ENCODE results near the gene HGS. TPM values are rescaled to one million over a fixed set of nuclear protein-coding genes. Genes with fewer than 3 reads are reported as not detected.
A peak's percentile ranks its signal among the peaks of the same experiment; 100 is the strongest.

HGS gene
- total and polyA plus RNA-seq, 2 experiments from 2014 or later, result 106 to 166 TPM

DNA sequence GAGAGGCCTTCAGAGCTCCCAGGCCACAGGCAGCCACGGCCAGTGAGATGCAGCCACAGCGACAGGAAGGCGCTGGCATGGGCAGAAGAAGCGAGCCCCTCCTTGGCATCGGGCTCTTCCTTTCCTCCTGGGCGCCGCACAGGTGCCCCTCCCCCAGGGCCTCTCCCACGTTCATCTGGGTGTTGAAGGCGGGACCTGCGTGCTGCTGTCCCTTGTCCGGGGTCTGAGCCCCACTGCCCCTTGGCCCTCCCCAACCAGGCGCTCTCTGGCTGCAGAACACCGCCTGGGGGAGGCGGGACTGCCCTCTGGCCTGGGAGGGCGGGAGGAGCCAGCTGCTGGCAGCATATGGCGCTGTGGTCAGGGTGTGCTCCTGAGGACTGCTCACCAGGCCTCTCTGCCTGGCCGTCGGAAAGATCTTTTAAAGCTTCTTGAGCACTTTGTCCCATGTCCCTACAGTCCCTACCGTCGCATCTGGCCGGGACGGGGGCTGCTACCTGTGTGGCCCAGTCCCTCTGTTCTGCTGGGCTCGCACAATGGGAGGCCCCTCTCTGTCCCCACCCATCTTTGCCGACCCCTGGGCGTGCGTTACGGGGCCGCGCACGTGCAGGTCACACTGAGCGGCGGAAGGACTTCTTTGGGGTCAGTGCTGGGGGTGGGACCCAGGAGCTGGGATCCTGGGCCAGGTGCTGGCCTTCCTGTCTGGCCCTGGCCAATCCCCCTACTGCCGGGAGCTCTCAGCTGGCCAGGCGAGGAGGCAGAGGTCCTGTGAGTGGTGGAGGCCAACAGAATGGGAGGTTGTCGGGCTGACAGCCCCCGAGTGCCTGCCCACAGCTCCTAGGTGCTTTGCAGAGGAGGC is 30.0 kb downstream of the HGS start:
- H3K27me3 ChIP-seq (replicated peaks; ENCODE audit: insufficient read depth), result no peaks in the 10 kb centered on the region
- no peaks in the 10 kb centered on the region for H3K36me3 ChIP-seq (ENCODE audit: low read depth)
- no peak overlapping the region for H2AFZ ChIP-seq
- H3K9me3 ChIP-seq (ENCODE audit: low read depth), result no peaks in the 10 kb centered on the region
- no peak overlapping the region for H3K27ac ChIP-seq
- peak overlapping the region; percentile 63; the same call in 1 of the 2 replicates for H3K9ac ChIP-seq
- no peaks in the 10 kb centered on the region for H3F3A ChIP-seq (ENCODE audit: insufficient read depth)
- no peak for DNase-seq
- H3K4me3 ChIP-seq, result no peak overlapping the region
- peaks cover 16% of the 10 kb centered on the region for H3K4me1 ChIP-seq (ENCODE audit: insufficient read depth)
- WGBS, 2 experiments (ENCODE audit: low coverage in 1 of 2, low lambda C conversion rate in 2 of 2, missing lambda C conversion rate in 2 of 2), result 84 to 85% methylated on average over 29 to 36 of the region's 36 CpGs
- no peaks in the 10 kb centered on the region for H3K79me2 ChIP-seq (ENCODE audit: insufficient read depth)
- H3K9me2 ChIP-seq (ENCODE audit: insufficient read depth), result no peaks in the 10 kb centered on the region
- in situ Hi-C loops (cut with MboI), result no loop called here
- TF ChIP-seq EZH2phosphoT487 (IDR thresholded peaks at IDR 0.05; ENCODE audit: insufficient read depth, low read depth), result no peak
- TF ChIP-seq EZH2 (IDR thresholded peaks at IDR 0.05; ENCODE audit: insufficient read depth, poor library complexity, severe bottlenecking), result no peak
- H3K4me2 ChIP-seq (ENCODE audit: unreplicated experiment), result no peak overlapping the region
- H4K20me1 ChIP-seq (ENCODE audit: insufficient read depth), result no peaks in the 10 kb centered on the region

DNA sequence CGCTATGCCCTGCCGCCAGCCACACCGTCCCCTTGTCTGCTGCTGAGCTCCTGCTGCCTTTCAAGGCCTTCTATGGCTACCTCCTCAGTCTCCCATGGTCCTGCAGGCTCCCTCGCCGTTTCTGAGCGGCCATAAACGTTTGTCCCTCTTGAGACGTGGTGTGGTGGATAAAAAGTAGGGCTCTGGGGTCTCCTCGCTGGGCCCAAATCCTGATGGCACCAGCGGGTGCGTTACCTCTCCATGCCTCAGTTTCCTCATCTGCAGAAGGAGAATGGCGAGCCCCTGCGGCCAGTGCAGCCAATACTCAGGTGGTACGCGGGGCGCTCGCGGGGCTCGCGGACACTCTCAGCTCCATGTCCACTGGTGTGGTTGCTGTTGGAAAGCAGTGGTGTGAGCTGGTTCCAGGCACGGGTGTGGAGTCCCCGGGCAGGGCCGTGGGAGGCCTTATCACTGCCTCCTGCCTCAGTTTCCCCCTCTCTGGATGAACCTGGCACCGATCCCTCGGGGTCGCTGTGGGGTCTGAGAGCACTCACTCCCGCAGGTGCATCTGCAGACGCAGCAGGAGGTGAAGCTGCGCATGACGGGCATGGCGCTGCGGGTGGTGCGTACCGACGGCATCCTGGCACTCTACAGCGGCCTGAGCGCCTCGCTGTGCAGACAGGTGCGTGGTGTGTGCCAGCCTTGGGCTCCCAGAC is 30.7 kb downstream of the HGS start:
- no peak for DNase-seq
- no peak overlapping the region for H3K9ac ChIP-seq
- no peaks in the 10 kb centered on the region for H4K20me1 ChIP-seq (ENCODE audit: insufficient read depth)
- no peak overlapping the region for H2AFZ ChIP-seq
- no peaks in the 10 kb centered on the region for H3K36me3 ChIP-seq (ENCODE audit: low read depth)
- H3K4me3 ChIP-seq, result no peak overlapping the region
- peaks cover 16% of the 10 kb centered on the region for H3K4me1 ChIP-seq (ENCODE audit: insufficient read depth)
- H3K27ac ChIP-seq, result no peak overlapping the region
- H3K4me2 ChIP-seq (ENCODE audit: unreplicated experiment), result no peak overlapping the region
- H3K79me2 ChIP-seq (ENCODE audit: insufficient read depth), result no peaks in the 10 kb centered on the region
- no peaks in the 10 kb centered on the region for H3F3A ChIP-seq (ENCODE audit: insufficient read depth)
- H3K9me2 ChIP-seq (ENCODE audit: insufficient read depth), result no peaks in the 10 kb centered on the region
- 95 to 96% methylated on average over 37 to 39 of the region's 39 CpGs for WGBS, 2 experiments (ENCODE audit: low coverage in 1 of 2, low lambda C conversion rate in 2 of 2, missing lambda C conversion rate in 2 of 2)
- H3K9me3 ChIP-seq (ENCODE audit: low read depth), result no peaks in the 10 kb centered on the region
- in situ Hi-C loops (cut with MboI), result no loop called here
- TF ChIP-seq EZH2 (IDR thresholded peaks at IDR 0.05; ENCODE audit: insufficient read depth, poor library complexity, severe bottlenecking) (no peak), EZH2phosphoT487 (IDR thresholded peaks at IDR 0.05; ENCODE audit: insufficient read depth, low read depth) (no peak)
- H3K27me3 ChIP-seq (replicated peaks; ENCODE audit: insufficient read depth), result no peaks in the 10 kb centered on the region

DNA sequence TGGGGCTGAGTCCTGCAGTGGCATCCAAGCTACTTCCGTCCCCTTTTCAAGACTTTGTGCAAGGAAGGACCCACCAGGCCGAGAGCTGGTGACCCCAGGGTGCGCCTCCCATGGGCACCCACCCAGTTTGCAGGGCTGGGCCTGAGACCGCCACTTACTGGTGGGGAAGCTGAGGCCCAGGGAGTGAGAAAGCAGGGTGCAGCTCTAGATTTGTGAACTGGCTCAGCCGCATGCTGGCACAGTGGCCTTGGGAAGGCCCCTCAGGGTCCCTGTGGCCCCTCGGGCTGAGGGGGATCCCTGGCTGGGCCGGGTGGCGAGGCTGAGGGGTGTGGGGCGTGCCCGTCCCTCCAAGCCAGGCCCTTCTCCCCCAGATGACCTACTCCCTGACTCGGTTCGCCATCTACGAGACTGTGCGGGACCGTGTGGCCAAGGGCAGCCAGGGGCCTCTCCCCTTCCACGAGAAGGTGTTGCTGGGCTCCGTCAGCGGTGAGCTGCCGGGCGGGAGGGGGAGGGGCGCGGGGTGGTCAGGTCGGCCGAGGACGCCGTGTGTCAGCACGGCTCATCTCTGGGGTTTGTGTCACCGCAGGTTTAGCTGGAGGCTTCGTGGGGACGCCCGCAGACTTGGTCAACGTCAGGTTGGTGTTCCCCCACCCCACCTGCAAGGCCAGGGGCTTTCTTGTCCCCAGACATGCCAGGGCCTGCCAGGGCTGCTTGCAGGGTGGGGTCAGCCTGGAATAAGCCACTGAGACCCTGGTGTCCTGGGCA is 31.5 kb downstream of the HGS start:
- Histone ChIP-seq H3K9me3 (ENCODE audit: low read depth) (no peaks in the 10 kb centered on the region), H3K9me2 (ENCODE audit: insufficient read depth) (no peaks in the 10 kb centered on the region), H3K4me1 (ENCODE audit: insufficient read depth) (peaks cover 16% of the 10 kb centered on the region), H3K79me2 (ENCODE audit: insufficient read depth) (no peaks in the 10 kb centered on the region), H3K27ac (no peak overlapping the region), H2AFZ (no peak overlapping the region), H3K27me3 (replicated peaks; ENCODE audit: insufficient read depth) (no peaks in the 10 kb centered on the region), H3K4me2 (ENCODE audit: unreplicated experiment) (no peak overlapping the region), H3K4me3 (no peak overlapping the region), H4K20me1 (ENCODE audit: insufficient read depth) (no peaks in the 10 kb centered on the region), H3K9ac (no peak overlapping the region), H3F3A (ENCODE audit: insufficient read depth) (no peaks in the 10 kb centered on the region), H3K36me3 (ENCODE audit: low read depth) (no peaks in the 10 kb centered on the region)
- in situ Hi-C loops (cut with MboI), result no loop called here
- 95 to 97% methylated on average over 15 to 31 of the region's 32 CpGs for WGBS, 2 experiments (ENCODE audit: low coverage in 1 of 2, low lambda C conversion rate in 2 of 2, missing lambda C conversion rate in 2 of 2)
- no peak for DNase-seq
- TF ChIP-seq EZH2phosphoT487 (IDR thresholded peaks at IDR 0.05; ENCODE audit: insufficient read depth, low read depth) (no peak), EZH2 (IDR thresholded peaks at IDR 0.05; ENCODE audit: insufficient read depth, poor library complexity, severe bottlenecking) (no peak)
